HCEC 1CT (cell line): ENCODE data around the gene ARID1B.

Source experiments
- DNase-seq: peaks from one replicate; pipeline ENCODE4 v3.0.0-alpha.2; 2017

ARID1B gene

DNA sequence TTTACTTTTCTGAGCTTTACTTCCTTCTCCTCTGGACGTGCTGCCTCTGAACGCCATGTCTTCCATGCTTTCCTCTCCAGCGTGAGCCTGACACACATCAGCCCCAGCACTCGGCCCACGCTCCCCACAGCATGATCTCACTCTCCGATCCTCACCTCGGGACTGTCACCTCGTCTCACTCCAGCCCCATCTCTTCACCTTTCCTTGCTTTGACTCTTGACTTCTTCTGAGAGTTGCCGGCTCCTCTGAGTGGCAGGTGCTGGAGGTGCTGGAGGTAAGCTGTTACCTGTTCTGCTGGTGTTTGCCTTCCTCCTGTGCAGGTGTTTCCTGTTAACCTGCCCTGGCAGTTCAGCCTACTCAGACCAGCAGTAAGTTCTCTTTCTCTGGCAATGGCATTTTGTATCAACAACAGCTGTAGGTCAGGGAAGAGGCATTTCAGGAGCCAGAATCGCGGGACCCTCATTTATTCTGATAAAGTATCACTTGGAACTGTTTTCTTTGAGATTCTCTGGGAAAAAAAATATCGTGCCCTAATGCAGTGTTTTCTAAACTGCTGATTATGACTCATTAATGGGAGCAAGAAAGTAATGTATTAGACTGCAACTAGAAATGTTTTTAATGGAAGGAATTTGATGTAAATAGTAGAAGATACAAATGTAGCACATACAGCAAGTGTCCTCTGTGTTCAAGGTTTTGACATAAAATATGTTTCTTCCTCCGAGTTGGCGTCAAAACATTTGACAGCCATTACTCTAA lies 106.5 kb downstream of the ARID1B start:
- DNase-seq = no peak

GRCh38 chr6:156884306-156884705 lies 107.1 kb downstream of the ARID1B start:
- no peak for DNase-seq

GRCh38 chr6:156885562-156885961 lies 108.4 kb downstream of the ARID1B start:
- DNase-seq = no peak

GRCh38 chr6:156886409-156886808 lies 109.2 kb downstream of the ARID1B start:
- no peak for DNase-seq

DNA sequence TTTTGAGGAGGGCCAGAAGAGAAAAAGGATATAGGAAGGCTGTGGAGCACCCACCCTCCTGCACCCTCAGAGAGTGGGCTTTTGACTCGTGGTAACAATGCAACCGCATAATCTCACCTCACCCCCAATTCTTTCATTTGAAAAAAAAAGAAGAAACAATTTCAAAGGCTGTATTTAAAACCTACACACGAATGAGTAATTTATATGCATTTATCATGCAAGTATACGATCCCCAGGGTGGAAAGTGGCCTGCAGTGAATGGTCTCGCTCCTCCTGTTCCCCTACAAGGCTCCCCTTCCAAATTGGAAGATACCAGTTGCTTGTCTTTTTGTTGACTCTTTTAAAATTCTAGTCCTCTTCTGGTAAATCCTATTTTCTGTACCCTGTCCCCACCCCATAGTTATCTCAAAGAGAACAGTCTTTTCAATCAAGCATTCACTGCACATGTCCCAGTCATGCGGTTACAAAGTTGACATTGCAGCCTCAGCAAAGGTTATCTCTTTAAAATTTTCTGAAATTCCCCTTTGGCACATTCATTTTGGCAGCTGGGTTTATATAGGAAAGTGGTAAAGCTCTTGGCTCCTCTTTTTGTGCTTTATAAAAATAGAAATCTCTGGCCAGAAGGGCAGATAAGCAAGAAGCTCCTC lies 110.6 kb downstream of the ARID1B start:
- DNase-seq = no peak

GRCh38 chr6:156889469-156889868 lies 112.3 kb downstream of the ARID1B start:
- DNase-seq = no peak

- no peak for DNase-seq
Measured at GRCh38 chr6:156889986-156890385, 112.8 kb downstream of the ARID1B start.

DNA sequence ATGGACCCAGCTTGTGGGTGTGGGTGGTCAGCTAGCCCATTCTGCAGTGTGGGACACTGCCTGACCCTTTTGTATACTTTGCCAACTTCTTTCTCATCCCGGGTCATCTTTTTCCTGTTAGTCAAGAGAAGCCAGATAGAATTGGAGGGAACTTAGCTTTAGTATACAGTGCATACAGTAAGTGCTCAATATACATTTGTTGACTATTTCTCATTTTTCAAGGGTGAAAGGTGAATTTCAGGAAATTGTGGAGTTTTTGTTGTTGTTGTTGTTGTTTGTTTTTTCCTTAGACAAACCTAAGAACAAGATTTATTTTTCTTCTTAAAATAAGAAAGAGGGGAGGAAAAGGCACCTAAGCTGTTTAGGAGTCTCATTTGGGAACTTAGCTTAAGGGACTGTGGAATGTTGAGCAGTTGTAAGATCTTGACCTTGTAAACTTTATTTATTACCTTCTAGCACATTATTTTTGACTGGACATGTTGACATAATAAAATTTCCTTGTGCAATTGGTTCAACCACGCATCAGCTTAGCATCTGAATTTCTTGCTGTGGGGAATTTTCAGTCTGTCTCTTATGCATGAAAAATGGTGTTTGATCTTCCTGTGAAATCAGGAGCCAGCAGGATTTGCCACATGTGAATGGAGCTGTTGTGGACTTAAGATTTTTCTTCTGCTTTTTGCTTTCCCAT lies 113.6 kb downstream of the ARID1B start:
- DNase-seq = no peak

DNA sequence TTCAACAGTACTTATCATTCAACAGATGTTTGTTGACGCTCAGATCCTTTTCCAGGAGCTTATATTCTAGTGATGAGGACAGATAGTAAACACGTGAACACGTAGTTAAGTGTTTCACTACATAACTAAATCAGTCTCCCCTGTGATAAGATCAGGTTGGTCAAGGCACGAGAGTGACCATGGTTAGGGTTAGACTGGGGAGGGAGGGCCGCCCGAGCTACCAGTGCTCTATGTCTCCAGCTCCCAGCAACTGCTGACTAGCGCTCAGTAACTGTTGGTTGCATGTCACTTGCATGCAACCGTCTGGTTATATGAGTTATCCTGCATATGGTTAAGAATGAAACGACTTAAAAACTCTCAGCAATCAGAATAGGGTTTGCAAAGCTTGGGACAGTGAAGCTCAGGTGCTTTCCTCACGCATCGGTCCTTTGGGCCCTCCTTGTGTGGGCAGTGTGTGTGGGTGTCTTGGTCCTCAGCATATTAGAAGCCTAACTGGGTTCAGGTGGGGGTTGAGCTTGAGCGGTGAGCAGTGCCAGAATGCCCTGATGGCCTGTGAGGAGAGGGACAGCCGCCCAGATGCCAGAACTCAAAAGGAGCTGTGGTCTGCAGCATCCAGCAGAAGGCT lies 120.8 kb downstream of the ARID1B start:
- no peak for DNase-seq

- no peak for DNase-seq
Measured at GRCh38 chr6:156899071-156899470, 121.9 kb downstream of the ARID1B start.

DNA sequence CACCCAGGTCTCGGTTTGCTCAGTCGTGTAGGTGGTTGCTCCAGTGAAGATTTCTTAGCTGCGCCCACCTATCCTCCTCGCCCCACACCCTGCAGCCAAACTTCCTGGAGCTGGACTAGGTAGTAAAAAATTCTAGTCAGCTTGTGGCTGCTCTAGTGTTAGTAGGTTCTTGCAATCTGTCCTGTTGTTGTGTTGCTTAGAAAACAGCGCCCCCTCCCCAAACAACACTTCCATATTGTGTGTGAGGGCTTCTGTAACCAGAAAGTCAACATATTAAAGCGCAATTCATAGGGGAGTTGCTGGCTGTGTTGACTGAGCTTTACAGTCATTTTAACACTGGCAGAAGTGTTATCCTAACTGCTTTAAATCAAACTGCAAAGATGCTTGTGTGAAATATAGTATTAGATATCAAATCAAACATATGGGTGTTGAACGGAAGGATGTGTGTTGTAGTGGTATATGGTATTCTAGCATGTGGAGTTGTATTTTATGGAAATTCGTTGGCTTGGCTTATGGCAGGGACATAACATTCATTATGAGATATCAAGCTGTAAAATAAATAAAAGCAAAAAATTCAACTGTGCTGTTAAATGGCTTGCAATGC lies 122.5 kb downstream of the ARID1B start:
- DNase-seq = no peak

GRCh38 chr6:156900292-156900691 lies 123.1 kb downstream of the ARID1B start:
- no peak for DNase-seq

DNA sequence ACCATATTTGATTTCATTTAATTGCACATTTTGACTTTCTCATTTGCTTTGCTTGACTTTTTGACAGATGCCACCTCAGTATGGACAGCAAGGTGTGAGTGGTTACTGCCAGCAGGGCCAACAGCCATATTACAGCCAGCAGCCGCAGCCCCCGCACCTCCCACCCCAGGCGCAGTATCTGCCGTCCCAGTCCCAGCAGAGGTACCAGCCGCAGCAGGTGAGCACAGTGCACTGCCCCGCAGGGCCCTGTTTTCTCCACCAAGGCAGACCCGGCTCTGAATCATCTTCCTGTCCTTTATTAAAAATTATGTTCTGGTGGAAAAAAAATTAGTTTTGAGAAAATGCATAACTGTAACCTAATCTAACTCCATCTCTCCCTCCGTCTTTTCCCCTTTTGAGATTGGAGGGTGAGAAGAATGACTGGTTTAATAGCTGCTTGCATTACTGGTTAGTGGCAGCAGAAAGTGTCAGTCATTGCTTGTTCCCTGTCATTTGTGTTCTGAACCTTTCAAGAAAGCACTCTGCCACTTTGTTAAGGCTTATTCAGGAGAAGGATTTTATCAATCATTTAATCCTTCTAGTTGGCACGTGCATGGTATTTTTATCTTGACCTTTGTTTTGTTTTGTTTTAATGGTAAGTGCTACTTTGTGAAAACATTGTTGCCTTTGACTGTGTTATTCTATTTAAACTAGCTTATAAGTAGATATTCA lies 124.3 kb downstream of the ARID1B start:
- no peak for DNase-seq

DNA sequence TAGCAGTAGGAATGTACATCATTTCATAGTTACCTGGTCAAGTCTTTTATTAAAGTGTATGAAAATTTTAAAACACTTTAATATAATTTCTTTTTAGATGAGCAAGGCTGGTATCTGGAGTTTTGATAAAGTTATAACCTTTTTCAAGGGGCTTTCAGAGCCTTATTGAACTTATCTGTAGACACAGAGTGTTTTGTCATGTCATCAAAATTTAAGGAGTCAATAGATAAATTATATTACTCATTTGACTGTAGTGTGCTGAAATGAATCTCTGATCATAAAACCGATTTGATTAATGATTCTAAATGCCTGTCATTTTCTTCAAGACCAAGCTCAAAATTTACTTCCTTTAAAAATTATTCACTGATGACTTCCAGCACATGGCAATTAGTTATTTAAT lies 125.6 kb downstream of the ARID1B start:
- no peak for DNase-seq

DNA sequence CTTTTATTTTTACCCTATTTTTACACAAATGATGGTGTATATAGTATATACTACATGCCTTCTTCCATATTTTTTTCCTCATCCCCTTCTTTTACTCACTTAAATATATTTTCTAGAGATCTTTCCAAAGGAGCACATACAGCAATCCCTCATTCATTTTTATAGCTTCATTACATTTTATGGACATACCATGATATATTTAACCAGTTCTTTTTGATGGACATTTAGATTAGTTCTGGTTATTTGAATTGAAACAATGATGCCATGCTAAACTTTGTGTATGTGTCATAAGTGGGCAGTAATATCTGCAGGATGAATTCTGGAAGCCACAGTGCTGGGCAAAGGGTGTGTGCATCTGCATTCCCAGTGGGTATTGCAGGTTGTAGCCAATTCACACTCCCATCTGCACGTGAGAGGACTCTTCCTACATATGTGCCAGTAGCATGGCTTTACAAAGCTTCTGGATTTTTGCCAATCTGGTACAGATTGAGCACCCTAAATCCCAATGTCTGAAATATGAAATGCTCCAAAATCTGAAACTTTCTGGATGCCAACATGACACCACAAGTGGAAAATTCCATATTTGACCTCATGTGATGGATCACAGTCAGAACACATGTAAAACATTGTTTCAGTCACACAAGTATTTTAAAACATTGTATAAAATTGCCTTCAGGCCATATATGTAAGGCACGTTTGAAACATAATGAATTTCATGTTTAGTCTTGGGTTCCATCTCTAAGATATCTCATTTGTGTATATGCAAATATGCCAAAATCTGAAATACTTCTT lies 127.2 kb downstream of the ARID1B start:
- no peak for DNase-seq

GRCh38 chr6:156905801-156906200 lies 128.6 kb downstream of the ARID1B start:
- DNase-seq = no peak

DNA sequence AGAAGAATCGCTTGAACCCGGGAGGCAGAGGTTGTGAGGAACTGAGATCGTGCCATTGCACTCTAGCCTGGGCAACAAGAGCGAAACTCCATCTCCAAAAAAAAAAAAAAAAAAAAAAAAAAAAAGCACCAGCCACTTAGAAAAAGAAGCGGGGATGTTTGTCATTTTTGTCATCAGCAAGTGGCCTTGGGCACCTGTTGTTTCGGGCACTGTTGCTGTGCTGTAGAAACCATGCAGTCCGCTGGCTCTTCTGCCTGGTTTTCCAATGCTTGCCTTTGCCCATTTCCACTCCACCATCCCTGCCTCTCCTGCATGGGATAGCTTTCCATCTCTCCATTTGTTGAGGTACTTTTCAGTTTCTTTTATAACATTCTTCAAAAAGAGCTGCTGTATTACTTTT lies 129.3 kb downstream of the ARID1B start:
- DNase-seq = no peak

DNA sequence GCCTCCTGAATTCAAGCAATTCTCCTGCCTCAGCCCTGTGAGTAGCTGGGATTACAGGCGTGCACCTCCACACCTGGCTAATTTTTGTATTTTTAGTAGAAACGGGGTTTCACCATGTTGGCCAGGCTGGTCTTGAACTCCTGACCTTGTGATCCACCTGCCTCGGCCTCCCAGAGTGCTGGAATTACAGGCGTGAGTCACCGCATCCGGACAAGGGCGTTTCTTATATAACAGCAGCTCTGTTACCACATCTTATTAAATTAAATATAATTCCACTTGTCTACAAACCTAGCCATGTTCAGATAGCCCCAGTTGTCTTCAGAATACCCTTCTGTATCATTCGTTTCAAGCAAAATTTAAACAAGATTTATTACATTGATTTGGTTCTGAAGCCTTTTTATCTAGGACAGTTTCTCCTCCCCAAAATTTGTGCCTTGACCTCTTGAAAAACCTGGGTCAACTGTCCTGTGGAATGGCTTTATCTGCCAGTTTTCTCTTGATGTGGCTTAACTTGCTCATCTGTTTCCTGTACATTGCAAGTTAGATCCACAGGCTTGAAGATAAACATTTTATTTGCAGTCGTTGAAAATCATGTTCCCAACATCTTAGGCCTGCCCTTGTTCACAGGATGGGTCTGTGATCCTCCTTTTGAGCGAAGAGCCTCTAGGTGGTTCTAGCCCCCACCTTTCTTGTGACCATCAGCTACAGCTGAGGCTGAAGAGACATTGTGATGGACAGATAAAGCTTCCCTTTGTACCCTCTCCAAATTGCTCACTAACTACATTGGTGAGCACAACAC lies 132.2 kb downstream of the ARID1B start:
- DNase-seq = no peak

GRCh38 chr6:156910011-156910334 lies 132.8 kb downstream of the ARID1B start:
- no peak for DNase-seq

DNA sequence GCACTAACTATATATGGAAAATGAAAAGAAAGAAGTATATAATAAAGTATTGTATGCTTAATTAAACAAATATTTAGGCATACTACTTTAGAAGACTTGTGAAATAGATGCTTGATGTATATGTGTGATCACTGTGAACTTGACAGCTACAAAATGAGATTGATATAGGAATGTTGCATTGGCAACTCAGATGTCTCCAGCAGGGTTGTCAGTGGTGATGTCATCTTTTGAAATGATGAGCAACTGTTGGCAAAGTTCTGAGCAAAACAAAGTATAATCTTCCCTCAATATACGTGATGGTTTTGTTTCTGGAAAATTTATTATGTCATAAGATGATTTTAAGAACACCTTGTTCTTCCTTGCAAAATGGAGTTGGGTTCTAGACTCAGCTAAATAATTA lies 133.8 kb downstream of the ARID1B start:
- DNase-seq = peak; percentile 23

DNA sequence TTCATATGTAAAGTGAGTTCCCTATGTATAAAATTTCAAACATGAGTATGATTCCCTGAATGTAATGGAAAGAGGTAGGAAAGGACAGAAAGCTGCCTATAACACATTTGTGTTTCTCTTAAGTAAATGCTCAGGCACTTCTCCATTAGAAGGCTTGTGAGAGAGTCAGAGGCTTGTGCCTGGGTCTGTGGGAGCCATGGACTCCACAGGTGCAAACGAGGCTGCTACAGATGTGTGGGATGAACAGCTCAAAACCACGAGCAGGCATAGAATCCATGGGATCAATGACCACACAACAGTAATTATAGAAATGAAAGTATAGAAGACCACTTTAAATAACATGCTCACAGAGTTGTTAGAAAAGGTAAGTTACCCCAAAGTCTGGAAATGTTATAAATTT lies 134.4 kb downstream of the ARID1B start:
- DNase-seq = no peak
